WTC11 (cell line): ENCODE data around the gene ELFN1. TPM values are rescaled to one million over a fixed set of nuclear protein-coding genes. Genes with fewer than 3 reads are reported as not detected.

Source experiments
- ATAC-seq: fragments of 200-7000 bp; cut with Tn5 transposase; 2 replicates; pipeline ENCODE4 v1.10.0; 2021; ENCODE audit warnings: mild to moderate bottlenecking, moderate library complexity
- CTCF ChIA-PET: fragments of 300-600 bp; sonication (Branson Sonifier 250); formaldehyde crosslinking; loops from one replicate; lab custom pipeline; 2021; ENCODE audit warnings: antibody characterized with exemption; lab: Charles Lee
- POLR2A ChIA-PET: fragments of 350-600 bp; sonication (Branson Sonifier 250); formaldehyde crosslinking; loops from one replicate; lab custom pipeline; 2021; ENCODE audit warnings: antibody characterized with exemption; lab: Charles Lee
- DNase-seq: peaks from one replicate; pipeline ENCODE4 v3.0.0; 2021; ENCODE audit warnings: low spot score
- H3K27ac Mint-ChIP-seq: 2 replicates; pipeline ENCODE4 v1.8.0; 2021; ENCODE audit warnings: mixed read lengths
- H3K27me3 Mint-ChIP-seq: 2 replicates; pipeline ENCODE4 v1.8.0; 2021; ENCODE audit warnings: low read depth, mild to moderate bottlenecking, moderate library complexity, mixed read lengths
- H3K36me3 Mint-ChIP-seq: 2 replicates; pipeline ENCODE4 v1.8.0; 2021; ENCODE audit warnings: mixed read lengths
- H3K4me1 Mint-ChIP-seq: 2 replicates; pipeline ENCODE4 v1.8.0; 2022; ENCODE audit warnings: mixed read lengths
- H3K4me3 Mint-ChIP-seq: 2 replicates; pipeline ENCODE4 v1.8.0; 2021; ENCODE audit warnings: mild to moderate bottlenecking, moderate library complexity, mixed read lengths
- H3K9me3 Mint-ChIP-seq: 2 replicates; pipeline ENCODE4 v1.8.0; 2021; ENCODE audit warnings: mixed read lengths
- CREM ChIP-seq: sonication (generic); formaldehyde crosslinking; IDR thresholded peaks from 2 replicates; pipeline ENCODE4 v1.8.1; 2022; ENCODE audit warnings: mild to moderate bottlenecking, missing genetic modification reagents, moderate library complexity
- ELF4 ChIP-seq: sonication (generic); formaldehyde crosslinking; IDR thresholded peaks from 2 replicates; pipeline ENCODE4 v1.8.1; 2022; ENCODE audit warnings: low read depth, mild to moderate bottlenecking, moderate library complexity, missing genetic modification reagents
- ESRRA ChIP-seq: sonication (generic); formaldehyde crosslinking; IDR thresholded peaks from 2 replicates; pipeline ENCODE4 v1.8.1; 2022; ENCODE audit warnings: mild to moderate bottlenecking, missing genetic modification reagents, borderline replicate concordance
- GRHL2 ChIP-seq: fragments of 250-450 bp; sonication (Bioruptor Pico); IDR thresholded peaks from 2 replicates; pipeline ENCODE4 v1.8.0; 2022; ENCODE audit warnings: mild to moderate bottlenecking, moderate library complexity; ENCODE audit not compliant: insufficient replicate concordance, severe bottlenecking
- GTF2I ChIP-seq: fragments of 250-450 bp; sonication (Bioruptor Pico); conservative IDR thresholded peaks from 2 replicates; pipeline ENCODE4 v1.4.0; 2021; ENCODE audit warnings: mild to moderate bottlenecking
- JAZF1 ChIP-seq: fragments of 250-450 bp; sonication (Bioruptor Pico); IDR thresholded peaks from 2 replicates; pipeline ENCODE4 v1.9.0; 2021; ENCODE audit warnings: moderate library complexity, mild to moderate bottlenecking, inconsistent platforms
- KAT7 ChIP-seq: sonication (generic); formaldehyde crosslinking; IDR thresholded peaks from 2 replicates; pipeline ENCODE4 v1.8.1; 2023; ENCODE audit warnings: missing genetic modification reagents, mild to moderate bottlenecking, borderline replicate concordance
- NFATC4 ChIP-seq: fragments of 250-450 bp; sonication (Bioruptor Pico); IDR thresholded peaks from 2 replicates; pipeline ENCODE4 v1.9.0; 2021; ENCODE audit warnings: mild to moderate bottlenecking
- SOX15 ChIP-seq: fragments of 250-450 bp; sonication (Bioruptor Pico); IDR thresholded peaks from 2 replicates; pipeline ENCODE4 v1.9.0; 2021; ENCODE audit warnings: mild to moderate bottlenecking
- TP53 ChIP-seq: sonication (generic); formaldehyde crosslinking; IDR thresholded peaks from 2 replicates; pipeline ENCODE4 v1.8.1; 2023; ENCODE audit warnings: mild to moderate bottlenecking, missing genetic modification reagents
- ZBTB21 ChIP-seq: sonication (generic); formaldehyde crosslinking; IDR thresholded peaks from 2 replicates; pipeline ENCODE4 v1.8.1; 2023; ENCODE audit warnings: mild to moderate bottlenecking, missing genetic modification reagents, borderline replicate concordance
- ZNF317 ChIP-seq: sonication (generic); formaldehyde crosslinking; IDR thresholded peaks from 2 replicates; pipeline ENCODE4 v1.8.1; 2023; ENCODE audit warnings: low read depth, mild to moderate bottlenecking, moderate library complexity, missing genetic modification reagents, borderline replicate concordance
- ZNF396 ChIP-seq: fragments of 250-450 bp; sonication (Bioruptor Pico); IDR thresholded peaks from 2 replicates; pipeline ENCODE4 v1.8.0; 2021; ENCODE audit warnings: mild to moderate bottlenecking, moderate library complexity, borderline replicate concordance
- total RNA-seq: library from RNA; stranded (reverse); gene quantifications from 3 replicates; pipeline ENCODE4 v1.2.3, GENCODE V29; 2021
- TF ChIP-seq, protein P1 (sequence below): sonication (generic); formaldehyde crosslinking; conservative IDR thresholded peaks from 2 replicates; pipeline ENCODE4 v1.8.1; 2023; ENCODE audit warnings: mild to moderate bottlenecking, low read depth, missing genetic modification reagents, moderate library complexity
- TF ChIP-seq, protein P2 (sequence below): fragments of 250-450 bp; sonication (Bioruptor Pico); conservative IDR thresholded peaks from 2 replicates; pipeline ENCODE4 v1.9.0; 2021; ENCODE audit warnings: mild to moderate bottlenecking
- TF ChIP-seq, protein P3 (sequence below): sonication (generic); formaldehyde crosslinking; IDR thresholded peaks from 2 replicates; pipeline ENCODE4 v1.8.0; 2022; ENCODE audit warnings: missing genetic modification reagents
- TF ChIP-seq, protein P4 (sequence below): fragments of 200-600 bp; IDR thresholded peaks from 2 replicates; pipeline ENCODE4 v1.8.0; 2022; ENCODE audit warnings: antibody characterized with exemption
- TF ChIP-seq, protein P5 (sequence below): sonication (generic); formaldehyde crosslinking; IDR thresholded peaks from 2 replicates; pipeline ENCODE4 v1.8.1; 2022; ENCODE audit warnings: mild to moderate bottlenecking, missing genetic modification reagents, moderate library complexity, borderline replicate concordance
- TF ChIP-seq, protein P6 (sequence below): sonication (generic); formaldehyde crosslinking; IDR thresholded peaks from 2 replicates; pipeline ENCODE4 v1.8.0; 2023; ENCODE audit warnings: mild to moderate bottlenecking, missing genetic modification reagents

ELFN1 gene
- total RNA-seq, 1 experiment from 2014 or later, result 4.6 TPM

DNA sequence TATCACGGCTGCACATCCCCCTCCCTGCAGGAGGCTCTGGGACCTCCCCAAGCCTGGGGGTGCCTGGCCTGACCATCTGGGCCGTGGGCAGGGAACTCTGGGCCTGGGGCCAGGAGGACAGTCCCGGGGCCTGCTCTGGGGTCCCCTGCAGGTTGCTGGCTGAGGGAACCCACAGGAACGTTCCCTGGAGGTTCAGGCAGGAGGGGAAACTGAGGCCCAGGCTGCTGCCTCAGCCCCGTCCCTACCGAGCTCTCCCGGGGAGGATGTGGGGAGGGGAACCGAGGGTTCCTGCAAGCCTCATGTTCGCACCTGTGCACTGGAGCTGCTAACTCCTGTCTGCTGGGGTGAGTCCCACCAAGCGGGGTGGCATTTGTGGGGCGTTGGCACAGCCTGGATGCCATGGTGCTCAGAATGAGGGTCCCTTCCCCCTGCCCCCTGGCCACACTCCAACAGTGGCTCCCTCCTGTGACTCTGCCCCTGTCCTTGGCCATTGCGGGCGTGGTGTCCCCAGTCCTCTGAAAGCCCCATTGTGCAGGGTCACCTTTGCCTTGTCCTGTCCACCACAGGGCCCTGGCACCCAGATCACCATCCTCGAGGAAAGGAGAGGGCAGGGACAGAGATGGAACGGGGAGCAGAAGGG lies 9.4 kb downstream of the ELFN1 start (continued):
- TF ChIP-seq SOX15 (CRISPR knock-in tag), result no peak

DNA sequence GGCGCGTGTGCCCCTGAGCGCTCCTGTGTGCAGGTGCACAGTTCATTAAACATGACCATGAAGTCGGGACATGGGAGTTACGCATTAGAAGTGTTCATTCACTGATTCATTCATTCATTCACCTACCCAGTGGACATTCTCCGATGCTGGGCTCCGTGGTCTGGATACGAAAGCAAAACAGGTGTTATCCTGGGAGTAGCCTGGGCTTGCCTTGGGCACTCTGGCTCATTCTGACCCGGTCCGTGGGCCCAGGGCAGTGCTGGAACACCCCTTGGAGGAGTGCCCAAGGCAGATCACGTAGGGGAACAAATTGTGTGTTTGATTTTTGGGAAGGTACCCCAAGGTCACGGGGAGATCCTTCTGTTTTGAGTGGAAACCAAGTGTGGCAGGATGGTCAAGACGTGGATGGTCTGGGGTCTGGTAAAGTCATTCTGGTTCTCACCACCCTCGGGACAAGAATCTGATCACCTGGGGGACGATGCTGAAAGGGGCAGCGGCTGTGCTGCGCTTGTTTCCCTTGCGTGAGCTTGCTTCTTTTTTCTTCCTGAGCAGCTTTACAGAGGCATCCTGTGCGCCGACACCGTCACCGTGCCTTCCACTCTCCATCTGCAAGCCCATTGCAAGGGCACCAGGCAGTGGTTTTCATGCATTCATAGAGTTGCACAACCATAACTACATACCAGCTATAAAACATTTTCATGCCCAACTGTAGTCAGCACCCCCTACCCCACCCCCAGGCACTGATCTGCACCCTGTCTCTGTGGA lies 10.1 kb downstream of the ELFN1 start:
- peaks cover 32% of the 10 kb centered on the region for H3K9me3 Mint-ChIP-seq
- no peak overlapping the region for H3K27ac Mint-ChIP-seq
- H3K4me1 Mint-ChIP-seq, result peaks cover 7% of the 10 kb centered on the region; the same call in 1 of the 2 replicates
- ChIA-PET CTCF (interaction anchor here (1.4 kb wide), 1 partner anchor 30 kb away, joined by 5 read pairs; no protein-coding TSS in a partner anchor), POLR2A (no interaction called here)
- ATAC-seq, result no peak
- H3K4me3 Mint-ChIP-seq, result no peak overlapping the region
- H3K27me3 Mint-ChIP-seq, result peaks cover 2% of the 10 kb centered on the region
- no peak for DNase-seq
- peaks cover 20% of the 10 kb centered on the region for H3K36me3 Mint-ChIP-seq
- no peak for TF ChIP-seq ZBTB21 (CRISPR knock-in tag)
- TF ChIP-seq JAZF1, result no peak
- TF ChIP-seq, protein P1, sequence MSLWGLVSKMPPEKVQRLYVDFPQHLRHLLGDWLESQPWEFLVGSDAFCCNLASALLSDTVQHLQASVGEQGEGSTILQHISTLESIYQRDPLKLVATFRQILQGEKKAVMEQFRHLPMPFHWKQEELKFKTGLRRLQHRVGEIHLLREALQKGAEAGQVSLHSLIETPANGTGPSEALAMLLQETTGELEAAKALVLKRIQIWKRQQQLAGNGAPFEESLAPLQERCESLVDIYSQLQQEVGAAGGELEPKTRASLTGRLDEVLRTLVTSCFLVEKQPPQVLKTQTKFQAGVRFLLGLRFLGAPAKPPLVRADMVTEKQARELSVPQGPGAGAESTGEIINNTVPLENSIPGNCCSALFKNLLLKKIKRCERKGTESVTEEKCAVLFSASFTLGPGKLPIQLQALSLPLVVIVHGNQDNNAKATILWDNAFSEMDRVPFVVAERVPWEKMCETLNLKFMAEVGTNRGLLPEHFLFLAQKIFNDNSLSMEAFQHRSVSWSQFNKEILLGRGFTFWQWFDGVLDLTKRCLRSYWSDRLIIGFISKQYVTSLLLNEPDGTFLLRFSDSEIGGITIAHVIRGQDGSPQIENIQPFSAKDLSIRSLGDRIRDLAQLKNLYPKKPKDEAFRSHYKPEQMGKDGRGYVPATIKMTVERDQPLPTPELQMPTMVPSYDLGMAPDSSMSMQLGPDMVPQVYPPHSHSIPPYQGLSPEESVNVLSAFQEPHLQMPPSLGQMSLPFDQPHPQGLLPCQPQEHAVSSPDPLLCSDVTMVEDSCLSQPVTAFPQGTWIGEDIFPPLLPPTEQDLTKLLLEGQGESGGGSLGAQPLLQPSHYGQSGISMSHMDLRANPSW (CRISPR knock-in tag), result no peak
- TF ChIP-seq, protein P2, sequence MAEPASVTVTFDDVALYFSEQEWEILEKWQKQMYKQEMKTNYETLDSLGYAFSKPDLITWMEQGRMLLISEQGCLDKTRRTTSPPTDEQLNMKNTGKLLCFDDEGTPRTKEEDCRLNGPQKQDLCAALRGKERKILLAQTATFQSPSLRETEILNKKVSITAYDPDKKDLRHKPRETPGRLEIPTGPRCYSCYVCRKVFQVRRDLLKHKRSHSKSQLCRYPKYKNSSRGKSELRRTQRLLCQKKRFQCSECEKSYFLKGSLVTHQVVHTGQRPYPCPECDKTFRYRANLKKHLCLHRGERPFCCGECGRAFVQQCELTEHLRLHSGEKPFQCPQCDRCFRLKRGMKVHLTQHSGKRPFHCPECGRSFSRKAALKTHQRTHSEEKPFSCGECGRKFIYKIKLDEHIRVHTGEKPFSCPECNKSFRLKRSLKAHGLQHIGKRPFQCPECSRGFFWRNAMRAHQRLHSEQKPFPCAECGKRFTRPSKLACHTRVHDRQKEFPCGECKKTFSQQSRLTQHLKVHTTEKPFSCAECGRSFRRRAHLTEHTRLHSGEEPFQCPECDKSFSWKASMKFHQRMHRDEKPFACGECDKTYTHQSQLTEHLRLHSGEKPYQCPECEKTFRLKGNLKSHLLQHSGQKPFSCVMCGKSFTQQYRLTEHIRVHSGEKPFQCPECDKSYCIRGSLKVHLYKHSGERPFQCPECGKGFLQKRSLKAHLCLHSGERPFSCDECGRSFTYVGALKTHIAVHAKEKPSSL (CRISPR knock-in tag), result no peak
- TF ChIP-seq ELF4 (CRISPR knock-in tag), result no peak
- no peak for TF ChIP-seq TP53
- TF ChIP-seq GTF2I (CRISPR knock-in tag), result no peak
- TF ChIP-seq, protein P3, sequence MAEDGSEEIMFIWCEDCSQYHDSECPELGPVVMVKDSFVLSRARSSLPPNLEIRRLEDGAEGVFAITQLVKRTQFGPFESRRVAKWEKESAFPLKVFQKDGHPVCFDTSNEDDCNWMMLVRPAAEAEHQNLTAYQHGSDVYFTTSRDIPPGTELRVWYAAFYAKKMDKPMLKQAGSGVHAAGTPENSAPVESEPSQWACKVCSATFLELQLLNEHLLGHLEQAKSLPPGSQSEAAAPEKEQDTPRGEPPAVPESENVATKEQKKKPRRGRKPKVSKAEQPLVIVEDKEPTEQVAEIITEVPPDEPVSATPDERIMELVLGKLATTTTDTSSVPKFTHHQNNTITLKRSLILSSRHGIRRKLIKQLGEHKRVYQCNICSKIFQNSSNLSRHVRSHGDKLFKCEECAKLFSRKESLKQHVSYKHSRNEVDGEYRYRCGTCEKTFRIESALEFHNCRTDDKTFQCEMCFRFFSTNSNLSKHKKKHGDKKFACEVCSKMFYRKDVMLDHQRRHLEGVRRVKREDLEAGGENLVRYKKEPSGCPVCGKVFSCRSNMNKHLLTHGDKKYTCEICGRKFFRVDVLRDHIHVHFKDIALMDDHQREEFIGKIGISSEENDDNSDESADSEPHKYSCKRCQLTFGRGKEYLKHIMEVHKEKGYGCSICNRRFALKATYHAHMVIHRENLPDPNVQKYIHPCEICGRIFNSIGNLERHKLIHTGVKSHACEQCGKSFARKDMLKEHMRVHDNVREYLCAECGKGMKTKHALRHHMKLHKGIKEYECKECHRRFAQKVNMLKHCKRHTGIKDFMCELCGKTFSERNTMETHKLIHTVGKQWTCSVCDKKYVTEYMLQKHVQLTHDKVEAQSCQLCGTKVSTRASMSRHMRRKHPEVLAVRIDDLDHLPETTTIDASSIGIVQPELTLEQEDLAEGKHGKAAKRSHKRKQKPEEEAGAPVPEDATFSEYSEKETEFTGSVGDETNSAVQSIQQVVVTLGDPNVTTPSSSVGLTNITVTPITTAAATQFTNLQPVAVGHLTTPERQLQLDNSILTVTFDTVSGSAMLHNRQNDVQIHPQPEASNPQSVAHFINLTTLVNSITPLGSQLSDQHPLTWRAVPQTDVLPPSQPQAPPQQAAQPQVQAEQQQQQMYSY (CRISPR knock-in tag), result no peak
- TF ChIP-seq, protein P4, sequence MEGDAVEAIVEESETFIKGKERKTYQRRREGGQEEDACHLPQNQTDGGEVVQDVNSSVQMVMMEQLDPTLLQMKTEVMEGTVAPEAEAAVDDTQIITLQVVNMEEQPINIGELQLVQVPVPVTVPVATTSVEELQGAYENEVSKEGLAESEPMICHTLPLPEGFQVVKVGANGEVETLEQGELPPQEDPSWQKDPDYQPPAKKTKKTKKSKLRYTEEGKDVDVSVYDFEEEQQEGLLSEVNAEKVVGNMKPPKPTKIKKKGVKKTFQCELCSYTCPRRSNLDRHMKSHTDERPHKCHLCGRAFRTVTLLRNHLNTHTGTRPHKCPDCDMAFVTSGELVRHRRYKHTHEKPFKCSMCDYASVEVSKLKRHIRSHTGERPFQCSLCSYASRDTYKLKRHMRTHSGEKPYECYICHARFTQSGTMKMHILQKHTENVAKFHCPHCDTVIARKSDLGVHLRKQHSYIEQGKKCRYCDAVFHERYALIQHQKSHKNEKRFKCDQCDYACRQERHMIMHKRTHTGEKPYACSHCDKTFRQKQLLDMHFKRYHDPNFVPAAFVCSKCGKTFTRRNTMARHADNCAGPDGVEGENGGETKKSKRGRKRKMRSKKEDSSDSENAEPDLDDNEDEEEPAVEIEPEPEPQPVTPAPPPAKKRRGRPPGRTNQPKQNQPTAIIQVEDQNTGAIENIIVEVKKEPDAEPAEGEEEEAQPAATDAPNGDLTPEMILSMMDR, result no peak
- no peak for TF ChIP-seq KAT7 (CRISPR knock-in tag)
- TF ChIP-seq NFATC4 (CRISPR knock-in tag), result no peak
- TF ChIP-seq, protein P5, sequence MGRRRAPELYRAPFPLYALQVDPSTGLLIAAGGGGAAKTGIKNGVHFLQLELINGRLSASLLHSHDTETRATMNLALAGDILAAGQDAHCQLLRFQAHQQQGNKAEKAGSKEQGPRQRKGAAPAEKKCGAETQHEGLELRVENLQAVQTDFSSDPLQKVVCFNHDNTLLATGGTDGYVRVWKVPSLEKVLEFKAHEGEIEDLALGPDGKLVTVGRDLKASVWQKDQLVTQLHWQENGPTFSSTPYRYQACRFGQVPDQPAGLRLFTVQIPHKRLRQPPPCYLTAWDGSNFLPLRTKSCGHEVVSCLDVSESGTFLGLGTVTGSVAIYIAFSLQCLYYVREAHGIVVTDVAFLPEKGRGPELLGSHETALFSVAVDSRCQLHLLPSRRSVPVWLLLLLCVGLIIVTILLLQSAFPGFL (CRISPR knock-in tag), result no peak
- TF ChIP-seq, protein P6, sequence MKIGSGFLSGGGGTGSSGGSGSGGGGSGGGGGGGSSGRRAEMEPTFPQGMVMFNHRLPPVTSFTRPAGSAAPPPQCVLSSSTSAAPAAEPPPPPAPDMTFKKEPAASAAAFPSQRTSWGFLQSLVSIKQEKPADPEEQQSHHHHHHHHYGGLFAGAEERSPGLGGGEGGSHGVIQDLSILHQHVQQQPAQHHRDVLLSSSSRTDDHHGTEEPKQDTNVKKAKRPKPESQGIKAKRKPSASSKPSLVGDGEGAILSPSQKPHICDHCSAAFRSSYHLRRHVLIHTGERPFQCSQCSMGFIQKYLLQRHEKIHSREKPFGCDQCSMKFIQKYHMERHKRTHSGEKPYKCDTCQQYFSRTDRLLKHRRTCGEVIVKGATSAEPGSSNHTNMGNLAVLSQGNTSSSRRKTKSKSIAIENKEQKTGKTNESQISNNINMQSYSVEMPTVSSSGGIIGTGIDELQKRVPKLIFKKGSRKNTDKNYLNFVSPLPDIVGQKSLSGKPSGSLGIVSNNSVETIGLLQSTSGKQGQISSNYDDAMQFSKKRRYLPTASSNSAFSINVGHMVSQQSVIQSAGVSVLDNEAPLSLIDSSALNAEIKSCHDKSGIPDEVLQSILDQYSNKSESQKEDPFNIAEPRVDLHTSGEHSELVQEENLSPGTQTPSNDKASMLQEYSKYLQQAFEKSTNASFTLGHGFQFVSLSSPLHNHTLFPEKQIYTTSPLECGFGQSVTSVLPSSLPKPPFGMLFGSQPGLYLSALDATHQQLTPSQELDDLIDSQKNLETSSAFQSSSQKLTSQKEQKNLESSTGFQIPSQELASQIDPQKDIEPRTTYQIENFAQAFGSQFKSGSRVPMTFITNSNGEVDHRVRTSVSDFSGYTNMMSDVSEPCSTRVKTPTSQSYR (CRISPR knock-in tag), result no peak
- no peak for TF ChIP-seq ZNF317
- no peak for TF ChIP-seq GRHL2 (CRISPR knock-in tag)
- TF ChIP-seq CREM (CRISPR knock-in tag), result no peak
- TF ChIP-seq ZNF396 (CRISPR knock-in tag), result no peak
- TF ChIP-seq ESRRA (CRISPR knock-in tag), result no peak
